Testis (tissue), 2 donors: ENCODE data around the gene CLEC10A.

ENCODE experiments used
- POLR2A ChIP-seq: fragments of 450-650 bp; IDR thresholded peaks from one replicate; pipeline ENCODE4 v1.6.1; 2017; ENCODE audit warnings: antibody characterized with exemption, mild to moderate bottlenecking, moderate library complexity
- TF ChIP-seq, protein P1 (sequence below), 3 experiments: fragments of 450-650 bp in 2 of 3; fragments of 200-600 bp in 1 of 3; sonication (generic) in 1 of 3; IDR thresholded peaks; one replicate each; pipeline ENCODE4 v1.5.1; 2016 to 2019; ENCODE audit warnings: antibody characterized with exemption in 3 of 3, mild to moderate bottlenecking in 2 of 3, moderate library complexity in 1 of 3

DNA sequence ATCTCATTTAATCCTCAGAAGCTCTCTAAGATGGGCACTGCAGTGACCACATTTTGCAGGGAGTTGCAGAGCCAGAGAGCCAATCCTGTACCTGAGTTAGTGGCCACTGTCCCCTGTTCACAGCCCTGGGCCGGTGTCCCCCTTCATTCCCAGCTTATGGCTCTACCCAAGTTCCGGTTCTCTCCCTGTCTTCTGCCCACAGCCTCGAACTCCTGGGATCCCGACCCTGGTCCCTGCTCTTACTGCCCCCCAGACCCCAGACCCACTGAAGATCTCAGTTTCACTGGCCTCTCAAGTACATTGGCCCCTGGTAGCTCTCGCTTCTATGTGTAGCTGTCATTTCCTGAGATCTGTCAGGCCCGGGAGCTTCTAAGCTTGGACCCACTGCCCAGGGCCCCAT, 22.4 kb upstream of the CLEC10A start:
- TF ChIP-seq, protein P1, sequence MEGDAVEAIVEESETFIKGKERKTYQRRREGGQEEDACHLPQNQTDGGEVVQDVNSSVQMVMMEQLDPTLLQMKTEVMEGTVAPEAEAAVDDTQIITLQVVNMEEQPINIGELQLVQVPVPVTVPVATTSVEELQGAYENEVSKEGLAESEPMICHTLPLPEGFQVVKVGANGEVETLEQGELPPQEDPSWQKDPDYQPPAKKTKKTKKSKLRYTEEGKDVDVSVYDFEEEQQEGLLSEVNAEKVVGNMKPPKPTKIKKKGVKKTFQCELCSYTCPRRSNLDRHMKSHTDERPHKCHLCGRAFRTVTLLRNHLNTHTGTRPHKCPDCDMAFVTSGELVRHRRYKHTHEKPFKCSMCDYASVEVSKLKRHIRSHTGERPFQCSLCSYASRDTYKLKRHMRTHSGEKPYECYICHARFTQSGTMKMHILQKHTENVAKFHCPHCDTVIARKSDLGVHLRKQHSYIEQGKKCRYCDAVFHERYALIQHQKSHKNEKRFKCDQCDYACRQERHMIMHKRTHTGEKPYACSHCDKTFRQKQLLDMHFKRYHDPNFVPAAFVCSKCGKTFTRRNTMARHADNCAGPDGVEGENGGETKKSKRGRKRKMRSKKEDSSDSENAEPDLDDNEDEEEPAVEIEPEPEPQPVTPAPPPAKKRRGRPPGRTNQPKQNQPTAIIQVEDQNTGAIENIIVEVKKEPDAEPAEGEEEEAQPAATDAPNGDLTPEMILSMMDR (IDR thresholded peaks at IDR 0.05), result no peak
- no peak for TF ChIP-seq POLR2A
